Measurements from ENCODE around the gene NOX3.
"Not testable (repeated sequence)": the region's sequence is repeated elsewhere in the genome, so short reads cannot be mapped to it uniquely, and the experiment has no call there.

NOX3 gene

GRCh38 chr6:155381673-155382337 is 73.8 kb downstream of the NOX3 start:
- no peak overlapping the region for H3K27ac Mint-ChIP-seq
- peak; percentile 65 for ATAC-seq
- DNase-seq (ENCODE audit: low spot score in 2 of 2) = no peak

DNA sequence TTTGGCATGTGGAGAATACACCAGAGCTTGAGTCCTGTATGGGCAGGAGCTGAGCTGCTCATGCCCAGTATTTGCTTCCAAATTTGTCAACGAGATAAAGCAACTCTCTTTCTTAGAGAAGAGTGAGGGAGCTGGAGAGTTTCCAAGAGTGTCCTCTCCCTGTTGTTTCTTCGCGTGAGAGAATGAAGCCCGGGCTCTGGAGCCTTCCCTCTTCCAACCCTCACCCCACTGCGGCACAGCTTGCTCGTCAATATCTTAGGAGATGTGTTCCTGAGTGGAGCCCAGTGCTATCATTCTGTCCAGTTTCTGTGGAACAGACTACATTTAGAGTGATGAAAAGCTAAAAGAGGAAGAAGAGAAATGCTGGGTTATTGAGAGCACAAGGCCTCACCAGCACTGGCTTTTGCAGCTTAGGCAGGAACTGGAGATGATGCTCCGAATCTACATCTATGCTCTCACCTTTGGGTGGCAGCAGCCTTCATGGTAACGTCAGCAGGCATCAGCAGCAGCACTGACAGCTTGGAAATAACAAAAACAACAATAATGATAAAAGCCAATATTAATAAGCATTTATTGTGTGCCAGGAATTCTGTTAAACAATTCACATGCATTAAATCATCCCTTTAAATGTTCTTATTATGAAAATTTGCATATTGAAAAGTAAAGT is 74.8 kb downstream of the NOX3 start:
- Mint-ChIP-seq H3K4me3 (no peak overlapping the region), H3K27ac (no peak overlapping the region), H3K36me3 (no peaks in the 10 kb centered on the region), H3K9me3 (no peaks in the 10 kb centered on the region), H3K4me1 (no peaks in the 10 kb centered on the region)
- ATAC-seq (no peak), DNase-seq (ENCODE audit: low spot score in 2 of 2) (no peak)

More at GRCh38 chr6:155381673-155382337, 73.8 kb downstream of the NOX3 start:
- Mint-ChIP-seq H3K9me3 (no peaks in the 10 kb centered on the region), H3K4me3 (no peak overlapping the region), H3K36me3 (no peaks in the 10 kb centered on the region), H3K4me1 (no peaks in the 10 kb centered on the region)

- no peak for ATAC-seq
- H3K27ac Mint-ChIP-seq = no peak overlapping the region
- no peaks in the 10 kb centered on the region for H3K4me1 Mint-ChIP-seq
- H3K36me3 Mint-ChIP-seq = no peaks in the 10 kb centered on the region
- H3K4me3 Mint-ChIP-seq = no peak overlapping the region
- DNase-seq (ENCODE audit: low spot score in 2 of 2) = no peak
- no peaks in the 10 kb centered on the region for H3K9me3 Mint-ChIP-seq
These were observed 76.9 kb downstream of the NOX3 start for GRCh38 chr6:155378724-155379123.

GRCh38 chr6:155378276-155378675 is 77.4 kb downstream of the NOX3 start:
- Mint-ChIP-seq H3K36me3 (no peaks in the 10 kb centered on the region), H3K4me1 (no peaks in the 10 kb centered on the region), H3K27ac (no peak overlapping the region), H3K9me3 (no peaks in the 10 kb centered on the region), H3K4me3 (no peak overlapping the region)
- DNase-seq (ENCODE audit: low spot score in 2 of 2) (no peak), ATAC-seq (no peak)

DNA sequence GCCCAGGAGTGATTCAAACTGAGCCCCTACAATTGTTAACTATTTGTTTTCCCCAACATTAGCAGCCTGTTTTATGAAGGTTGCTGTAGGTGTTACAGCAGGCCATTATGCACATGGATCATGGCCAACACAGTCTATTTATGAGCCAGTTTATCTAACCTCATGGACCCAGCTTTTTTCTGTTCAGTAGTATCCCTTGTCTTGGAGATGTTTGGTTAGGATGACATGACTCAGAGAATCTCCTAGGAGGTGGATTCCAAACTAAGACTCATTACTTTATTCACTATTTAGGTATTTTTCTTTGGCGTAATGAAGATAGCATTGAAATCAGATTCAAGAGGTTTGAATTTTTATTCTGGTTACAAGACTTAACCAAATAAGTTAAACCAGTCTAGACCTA is 78.6 kb downstream of the NOX3 start:
- H3K27ac Mint-ChIP-seq = no peak overlapping the region
- no peaks in the 10 kb centered on the region for H3K9me3 Mint-ChIP-seq
- no peaks in the 10 kb centered on the region for H3K36me3 Mint-ChIP-seq
- DNase-seq (ENCODE audit: low spot score in 2 of 2) = no peak
- ATAC-seq = no peak
- no peaks in the 10 kb centered on the region for H3K4me1 Mint-ChIP-seq
- H3K4me3 Mint-ChIP-seq = no peak overlapping the region

GRCh38 chr6:155375801-155376200 is 79.8 kb downstream of the NOX3 start:
- Mint-ChIP-seq H3K36me3 (no peaks in the 10 kb centered on the region), H3K9me3 (no peaks in the 10 kb centered on the region), H3K27ac (no peak overlapping the region), H3K4me3 (no peak overlapping the region), H3K4me1 (no peaks in the 10 kb centered on the region)
- ATAC-seq = no peak
- DNase-seq (ENCODE audit: low spot score in 2 of 2) = no peak

DNA sequence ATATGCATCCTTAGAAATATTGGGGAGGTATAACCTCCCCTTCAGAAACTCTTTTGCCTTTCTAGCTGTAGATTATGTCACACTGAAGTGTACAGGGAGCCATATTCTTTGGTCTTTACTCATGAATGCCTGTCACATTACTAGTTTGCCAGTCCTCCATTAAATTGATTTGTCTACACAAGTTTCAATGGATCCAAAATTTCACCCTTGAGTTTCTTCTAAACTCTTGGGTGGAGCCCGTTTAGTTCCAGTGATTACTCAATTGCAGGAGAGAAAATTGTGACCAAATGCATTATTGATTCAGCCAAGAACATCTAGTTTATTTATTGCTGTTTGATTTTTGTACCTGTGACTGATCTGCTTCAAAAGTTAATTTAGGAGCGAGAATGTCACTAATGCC is 81.0 kb downstream of the NOX3 start:
- Mint-ChIP-seq H3K9me3 (no peaks in the 10 kb centered on the region), H3K36me3 (no peaks in the 10 kb centered on the region), H3K4me3 (no peak overlapping the region), H3K27ac (no peak overlapping the region), H3K4me1 (no peaks in the 10 kb centered on the region)
- DNase-seq (ENCODE audit: low spot score in 2 of 2) (no peak), ATAC-seq (no peak)

DNA sequence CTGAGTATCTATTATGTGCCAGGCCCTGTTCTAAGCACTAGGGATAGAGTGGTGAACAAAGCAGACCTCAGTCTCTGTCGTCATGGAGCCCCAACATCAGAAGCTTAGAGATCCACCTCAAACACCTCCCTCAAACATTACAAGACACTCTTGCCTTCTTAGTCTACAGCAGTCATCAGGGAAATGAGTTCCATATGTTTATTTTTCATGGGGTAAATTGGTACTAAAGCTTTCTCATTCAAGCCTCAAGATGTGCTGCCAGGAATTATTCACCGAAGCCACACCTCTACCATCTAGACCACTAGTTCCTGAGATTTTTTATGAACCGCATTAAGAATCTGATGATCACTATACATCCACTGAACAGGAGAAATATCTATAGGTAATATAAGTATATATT is 82.4 kb downstream of the NOX3 start:
- H3K9me3 Mint-ChIP-seq = no peaks in the 10 kb centered on the region
- no peak for DNase-seq (ENCODE audit: low spot score in 2 of 2)
- no peak overlapping the region for H3K4me3 Mint-ChIP-seq
- no peaks in the 10 kb centered on the region for H3K36me3 Mint-ChIP-seq
- H3K27ac Mint-ChIP-seq = no peak overlapping the region
- no peaks in the 10 kb centered on the region for H3K4me1 Mint-ChIP-seq
- no peak for ATAC-seq

- DNase-seq (ENCODE audit: low spot score in 2 of 2) = no peak
- Mint-ChIP-seq H3K27ac (no peak overlapping the region), H3K4me3 (no peak overlapping the region), H3K36me3 (no peaks in the 10 kb centered on the region), H3K9me3 (no peaks in the 10 kb centered on the region), H3K4me1 (no peaks in the 10 kb centered on the region)
- no peak for ATAC-seq
These were observed 83.4 kb downstream of the NOX3 start for GRCh38 chr6:155372256-155372655.

- no peaks in the 10 kb centered on the region for H3K9me3 Mint-ChIP-seq
- H3K36me3 Mint-ChIP-seq = no peaks in the 10 kb centered on the region
- no peak overlapping the region for H3K4me3 Mint-ChIP-seq
- no peak overlapping the region for H3K27ac Mint-ChIP-seq
- no peak for DNase-seq (ENCODE audit: low spot score in 2 of 2)
- ATAC-seq = no peak
- no peaks in the 10 kb centered on the region for H3K4me1 Mint-ChIP-seq
These were observed 84.4 kb downstream of the NOX3 start for GRCh38 chr6:155371230-155371629.

DNA sequence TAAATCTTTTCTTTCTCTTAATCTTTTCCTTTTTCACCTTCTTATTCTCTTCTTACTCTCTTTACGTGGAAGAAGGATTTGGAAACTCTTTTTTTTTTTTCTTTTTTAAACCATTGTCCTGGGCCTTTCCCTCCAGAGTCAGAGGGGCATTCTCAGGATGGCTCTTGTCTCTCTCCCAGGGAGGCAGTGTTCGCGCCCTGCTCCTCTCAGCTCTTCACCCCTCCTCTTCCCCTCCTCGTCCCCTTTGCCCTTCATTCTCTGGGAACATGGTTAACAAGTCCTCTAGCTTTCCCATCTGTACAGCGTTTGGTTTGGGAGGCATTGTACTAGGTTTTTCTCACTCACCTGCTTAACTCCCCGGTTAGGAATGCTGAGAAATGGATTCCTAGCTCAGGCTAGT is 89.3 kb downstream of the NOX3 start:
- no peak overlapping the region for H3K4me3 Mint-ChIP-seq
- no peak for DNase-seq (ENCODE audit: low spot score in 2 of 2)
- no peaks in the 10 kb centered on the region for H3K36me3 Mint-ChIP-seq
- no peaks in the 10 kb centered on the region for H3K4me1 Mint-ChIP-seq
- H3K9me3 Mint-ChIP-seq = no peaks in the 10 kb centered on the region
- H3K27ac Mint-ChIP-seq = no peak overlapping the region
- ATAC-seq = no peak

DNA sequence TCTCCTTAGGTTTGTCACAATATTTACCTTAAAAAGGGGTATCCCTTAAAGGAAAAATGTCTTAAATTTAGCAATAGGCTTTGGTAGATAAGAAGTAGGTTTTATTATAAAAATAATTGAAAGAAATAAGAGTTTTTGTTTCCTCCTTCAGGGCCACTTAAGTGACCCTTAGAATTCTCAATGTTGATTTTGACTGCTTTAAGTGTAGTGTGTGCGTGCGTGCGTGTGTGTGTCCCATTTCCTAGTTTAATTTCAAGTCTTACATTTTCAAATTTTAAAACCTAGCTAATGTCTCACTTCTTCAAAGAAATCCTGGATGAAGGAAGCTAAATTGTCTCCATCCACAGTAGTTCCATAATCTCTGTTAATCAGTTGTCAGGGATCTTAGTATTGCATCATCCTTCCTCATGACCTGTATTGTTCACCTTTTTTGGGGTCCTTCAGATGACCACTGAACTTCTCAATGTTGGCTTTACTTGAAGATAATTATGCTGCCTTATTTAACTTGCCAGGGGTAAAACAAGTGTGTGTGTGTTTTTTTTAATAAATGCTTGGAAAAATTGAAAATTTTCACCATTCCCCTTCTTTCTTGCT is 90.7 kb downstream of the NOX3 start:
- Mint-ChIP-seq H3K9me3 (no peaks in the 10 kb centered on the region), H3K27ac (no peak overlapping the region), H3K4me3 (no peak overlapping the region), H3K36me3 (no peaks in the 10 kb centered on the region), H3K4me1 (no peaks in the 10 kb centered on the region)
- ATAC-seq (no peak), DNase-seq (ENCODE audit: low spot score in 2 of 2) (no peak)

GRCh38 chr6:155364021-155364420 is 91.6 kb downstream of the NOX3 start:
- H3K4me1 Mint-ChIP-seq; H3K27ac Mint-ChIP-seq; H3K9me3 Mint-ChIP-seq; H3K4me3 Mint-ChIP-seq; DNase-seq (ENCODE audit: low spot score in 2 of 2); H3K36me3 Mint-ChIP-seq; ATAC-seq: not testable (repeated sequence)

- H3K4me1 Mint-ChIP-seq, H3K36me3 Mint-ChIP-seq: not testable (repeated sequence)
These were observed 92.5 kb downstream of the NOX3 start for GRCh38 chr6:155362968-155363632.

DNA sequence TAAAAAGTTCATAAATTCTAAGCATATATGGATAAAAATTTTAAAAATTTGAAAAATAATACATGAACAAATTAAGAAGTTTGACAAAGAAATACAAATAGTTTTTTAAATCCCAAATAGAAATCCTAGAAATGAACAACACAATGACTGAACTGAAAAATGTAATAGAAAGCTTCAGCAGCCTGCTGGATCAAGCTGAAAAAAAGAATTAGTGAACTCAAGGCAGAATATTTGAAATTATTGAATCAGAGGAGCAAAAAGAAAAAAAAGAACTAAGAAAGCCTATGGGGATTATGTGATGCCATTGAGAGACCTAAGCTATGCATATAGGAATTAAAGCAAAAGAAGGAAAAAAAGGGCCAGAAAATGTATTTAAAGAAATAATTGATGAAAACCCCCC is 101.5 kb downstream of the NOX3 start:
- H3K4me1 Mint-ChIP-seq = no peaks in the 10 kb centered on the region
- ATAC-seq (no peak), DNase-seq (ENCODE audit: low spot score in 2 of 2) (no peak)
- H3K36me3 Mint-ChIP-seq = no peaks in the 10 kb centered on the region
- peaks cover 9% of the 10 kb centered on the region for H3K9me3 Mint-ChIP-seq
- H3K27ac Mint-ChIP-seq = no peak overlapping the region
- no peak overlapping the region for H3K4me3 Mint-ChIP-seq

More at GRCh38 chr6:155362968-155363632, 92.5 kb downstream of the NOX3 start:
- H3K4me3 Mint-ChIP-seq; ATAC-seq; H3K27ac Mint-ChIP-seq; DNase-seq (ENCODE audit: low spot score in 2 of 2); H3K9me3 Mint-ChIP-seq: not testable (repeated sequence)

GRCh38 chr6:155352811-155353210 is 102.8 kb downstream of the NOX3 start:
- peaks cover 7% of the 10 kb centered on the region for H3K9me3 Mint-ChIP-seq
- H3K36me3 Mint-ChIP-seq = no peaks in the 10 kb centered on the region
- no peak overlapping the region for H3K27ac Mint-ChIP-seq
- H3K4me1 Mint-ChIP-seq = peaks cover 4% of the 10 kb centered on the region
- ATAC-seq = no peak
- DNase-seq (ENCODE audit: low spot score in 2 of 2) = no peak
- H3K4me3 Mint-ChIP-seq = no peak overlapping the region
